Activated naive CD4-positive, alpha-beta T cell treated with anti-CD3 and anti-CD28 coated beads for 36 hours (primary cell): Measurements from ENCODE around the gene HDAC7. TPM values are rescaled to one million over a fixed set of nuclear protein-coding genes. Genes with fewer than 3 reads are reported as not detected.

Experiments used
- CTCF ChIA-PET: fragments of 350-600 bp; sonication (Branson Sonifier 250); formaldehyde crosslinking; loops from one replicate; lab custom pipeline; 2021; ENCODE audit warnings: antibody characterized with exemption; lab: Charles Lee
- DNase-seq: peaks from one replicate; pipeline ENCODE4 v3.0.0-alpha.2; 2020
- H3K27ac Mint-ChIP-seq: one replicate; pipeline ENCODE4 v1.8.0; 2021; ENCODE audit warnings: mild to moderate bottlenecking, mixed read lengths
- H3K27me3 Mint-ChIP-seq: one replicate; pipeline ENCODE4 v1.8.0; 2021; ENCODE audit warnings: low read depth, mixed read lengths
- H3K36me3 Mint-ChIP-seq: one replicate; pipeline ENCODE4 v1.8.0; 2021; ENCODE audit warnings: low read depth, mixed read lengths
- H3K4me1 Mint-ChIP-seq: one replicate; pipeline ENCODE4 v1.8.0; 2021; ENCODE audit warnings: low read depth, mixed read lengths
- H3K4me3 Mint-ChIP-seq: one replicate; pipeline ENCODE4 v1.8.0; 2021; ENCODE audit warnings: mild to moderate bottlenecking, moderate library complexity, mixed read lengths
- H3K9me3 Mint-ChIP-seq: one replicate; pipeline ENCODE4 v1.8.0; 2021; ENCODE audit warnings: mixed read lengths
- intact Hi-C: fragments of 100-400 bp; cut with micrococcal nuclease; formaldehyde crosslinking; loops from one replicate; pipeline ENCODE4 v1.15.1; 2023
- total RNA-seq, 2 experiments: library from RNA; stranded (reverse); gene quantifications; one replicate each; pipeline ENCODE4 v1.2.3, GENCODE V29; 2021

The HDAC7 gene
- total RNA-seq, 2 experiments from 2014 or later, result 272 to 289 TPM

DNA sequence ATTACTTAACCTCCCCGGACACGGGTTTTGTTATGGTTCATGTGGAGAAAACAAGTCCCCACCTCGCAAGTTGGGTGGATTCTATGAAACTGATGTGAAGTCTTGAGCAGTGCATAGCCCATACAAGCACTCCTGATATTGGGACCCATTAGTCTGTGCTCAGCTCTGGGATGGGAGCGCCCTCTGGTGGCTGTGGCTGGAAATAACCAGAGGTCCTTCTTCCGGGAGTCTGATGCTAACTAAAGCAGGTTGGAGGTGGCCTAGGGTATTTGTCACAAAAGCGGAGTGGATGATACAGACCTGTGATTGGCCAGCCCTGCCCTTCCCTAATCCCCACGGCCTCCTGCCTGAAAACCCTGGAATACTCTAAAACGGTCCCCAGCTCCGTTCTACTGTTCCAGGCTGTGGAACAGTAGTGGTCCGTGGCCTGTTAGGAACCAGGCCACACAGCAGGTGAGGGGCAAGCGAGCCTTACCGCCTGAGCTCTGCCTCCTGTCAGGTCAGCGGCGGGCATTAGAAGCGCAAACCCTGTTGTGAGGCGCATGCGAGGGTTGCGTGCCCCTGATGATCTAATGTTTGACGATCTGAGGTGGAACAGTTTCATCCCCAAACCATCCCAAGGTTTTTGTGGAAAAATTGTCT lies 40.3 kb downstream of the HDAC7 start:
- intact Hi-C loops, result loop anchor here (1.0 to 5.0 kb wide), 5 partner anchors 37 to 184 kb away; partner anchors contain the start of gene TMEM106C
- H3K27ac Mint-ChIP-seq, result peak overlapping the region; percentile 18
- no peak overlapping the region for H3K4me3 Mint-ChIP-seq
- no peaks in the 10 kb centered on the region for H3K27me3 Mint-ChIP-seq
- H3K9me3 Mint-ChIP-seq, result no peaks in the 10 kb centered on the region
- DNase-seq, result peak; percentile 97
- CTCF ChIA-PET, result interaction anchor here (0.6 to 20.0 kb wide), 12 partner anchors 10 to 404 kb away, joined by 3 to 728 read pairs (median 10); partner anchors contain the start of gene CCDC184
- H3K36me3 Mint-ChIP-seq, result peaks cover under 1% of the 10 kb centered on the region
- peaks cover 30% of the 10 kb centered on the region for H3K4me1 Mint-ChIP-seq

- no peak for DNase-seq
- CTCF ChIA-PET, result interaction anchor here (0.6 to 20.0 kb wide), 11 partner anchors 11 to 160 kb away, joined by 3 to 728 read pairs (median 10); no protein-coding TSS in a partner anchor
- Mint-ChIP-seq H3K4me1 (peaks cover 35% of the 10 kb centered on the region), H3K9me3 (no peaks in the 10 kb centered on the region), H3K36me3 (no peaks in the 10 kb centered on the region), H3K4me3 (no peak overlapping the region), H3K27ac (no peak overlapping the region), H3K27me3 (no peaks in the 10 kb centered on the region)
- intact Hi-C loops, result loop anchor here (1.0 to 5.0 kb wide), 5 partner anchors 37 to 184 kb away; partner anchors contain the start of gene TMEM106C
Observed at GRCh38 chr12:47778881-47779280, 40.8 kb downstream of the HDAC7 start.

GRCh38 chr12:47777741-47778558 lies 41.8 kb downstream of the HDAC7 start:
- H3K36me3 Mint-ChIP-seq, result no peaks in the 10 kb centered on the region
- H3K27ac Mint-ChIP-seq, result no peak overlapping the region
- CTCF ChIA-PET, result interaction anchor here (0.6 to 20.0 kb wide), 13 partner anchors 8 to 111 kb away, joined by 3 to 728 read pairs (median 10); partner anchors contain the start of gene ENDOU
- intact Hi-C loops, result loop anchor here (5.0 kb wide), 1 partner anchor 126 kb away; no protein-coding TSS in a partner anchor
- DNase-seq, result no peak
- H3K4me1 Mint-ChIP-seq, result peaks cover 35% of the 10 kb centered on the region
- no peaks in the 10 kb centered on the region for H3K9me3 Mint-ChIP-seq
- H3K27me3 Mint-ChIP-seq, result no peaks in the 10 kb centered on the region
- no peak overlapping the region for H3K4me3 Mint-ChIP-seq

- Mint-ChIP-seq H3K36me3 (no peaks in the 10 kb centered on the region), H3K4me3 (no peak overlapping the region), H3K9me3 (no peaks in the 10 kb centered on the region), H3K27ac (no peak overlapping the region), H3K27me3 (no peaks in the 10 kb centered on the region), H3K4me1 (peaks cover 35% of the 10 kb centered on the region)
- intact Hi-C loops, result loop anchor here (5.0 kb wide), 1 partner anchor 125 kb away; no protein-coding TSS in a partner anchor
- CTCF ChIA-PET, result interaction anchor here (0.6 to 20.0 kb wide), 12 partner anchors 9 to 61 kb away, joined by 3 to 728 read pairs (median 7); partner anchors contain the start of gene ENDOU
- DNase-seq, result no peak
Observed at GRCh38 chr12:47777151-47777550, 42.6 kb downstream of the HDAC7 start.

- Mint-ChIP-seq H3K4me3 (no peak overlapping the region), H3K27ac (no peak overlapping the region), H3K4me1 (peaks cover 35% of the 10 kb centered on the region), H3K27me3 (no peaks in the 10 kb centered on the region), H3K9me3 (no peaks in the 10 kb centered on the region), H3K36me3 (no peaks in the 10 kb centered on the region)
- intact Hi-C loops, result loop anchor here (5.0 kb wide), 1 partner anchor 124 kb away; no protein-coding TSS in a partner anchor
- no peak for DNase-seq
- CTCF ChIA-PET, result interaction anchor here (0.8 to 20.0 kb wide), 13 partner anchors 8 to 61 kb away, joined by 3 to 728 read pairs (median 7); partner anchors contain the start of genes ENDOU and RAPGEF3
Observed at GRCh38 chr12:47776471-47777143, 43.1 kb downstream of the HDAC7 start.

GRCh38 chr12:47775100-47775911 lies 44.4 kb downstream of the HDAC7 start:
- peak overlapping the region; percentile 5 for H3K27ac Mint-ChIP-seq
- intact Hi-C loops, result loop anchor here (5.0 kb wide), 1 partner anchor 123 kb away; no protein-coding TSS in a partner anchor
- CTCF ChIA-PET, result interaction anchor here (0.6 to 20.0 kb wide), 11 partner anchors 7 to 1831 kb away, joined by 3 to 728 read pairs (median 7); partner anchors contain the start of genes ENDOU, RAPGEF3 and RPAP3
- H3K36me3 Mint-ChIP-seq, result no peaks in the 10 kb centered on the region
- no peak for DNase-seq
- H3K27me3 Mint-ChIP-seq, result no peaks in the 10 kb centered on the region
- H3K4me3 Mint-ChIP-seq, result no peak overlapping the region
- H3K4me1 Mint-ChIP-seq, result peaks cover 35% of the 10 kb centered on the region
- no peaks in the 10 kb centered on the region for H3K9me3 Mint-ChIP-seq

DNA sequence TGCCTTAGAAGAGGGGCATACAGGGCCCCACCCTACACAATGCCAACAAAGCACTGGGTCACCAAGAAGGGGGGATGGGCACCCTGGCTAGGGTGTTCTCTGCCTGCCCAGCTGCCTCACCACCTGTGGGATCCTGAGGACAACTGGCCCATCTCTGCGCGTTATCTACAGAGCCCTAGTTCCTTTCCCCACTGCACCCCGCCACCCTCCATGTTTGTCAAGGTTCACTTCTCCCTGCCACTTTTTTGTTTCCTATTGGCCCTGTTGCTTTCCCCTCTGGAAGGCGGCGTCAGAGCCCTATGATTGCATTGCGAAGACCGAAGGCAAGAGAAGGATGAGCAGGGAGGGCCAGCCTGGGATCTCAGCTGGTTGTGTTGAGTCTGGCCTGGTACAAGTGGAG lies 45.0 kb downstream of the HDAC7 start:
- no peak for DNase-seq
- Mint-ChIP-seq H3K36me3 (no peaks in the 10 kb centered on the region), H3K27ac (no peak overlapping the region), H3K4me3 (peak overlapping the region; percentile 90), H3K9me3 (no peaks in the 10 kb centered on the region), H3K27me3 (no peaks in the 10 kb centered on the region), H3K4me1 (peaks cover 35% of the 10 kb centered on the region)
- CTCF ChIA-PET, result interaction anchor here (0.6 to 20.0 kb wide), 11 partner anchors 6 to 1831 kb away, joined by 3 to 728 read pairs (median 6); partner anchors contain the start of gene ENDOU
- intact Hi-C loops, result loop anchor here (5.0 kb wide), 1 partner anchor 122 kb away; no protein-coding TSS in a partner anchor

- CTCF ChIA-PET, result interaction anchor here (1.1 to 20.0 kb wide), 11 partner anchors 14 to 63 kb away, joined by 3 to 728 read pairs (median 7); no protein-coding TSS in a partner anchor
- intact Hi-C loops, result loop anchor here (1.0 to 2.0 kb wide), 2 partner anchors 34 to 67 kb away; partner anchors contain the start of gene RPAP3
- H3K9me3 Mint-ChIP-seq, result no peaks in the 10 kb centered on the region
- no peak overlapping the region for H3K27ac Mint-ChIP-seq
- no peaks in the 10 kb centered on the region for H3K36me3 Mint-ChIP-seq
- H3K4me3 Mint-ChIP-seq, result peak overlapping the region; percentile 90
- no peak for DNase-seq
- H3K27me3 Mint-ChIP-seq, result no peaks in the 10 kb centered on the region
- peaks cover 30% of the 10 kb centered on the region for H3K4me1 Mint-ChIP-seq
Observed at GRCh38 chr12:47773858-47774580, 45.7 kb downstream of the HDAC7 start.

DNA sequence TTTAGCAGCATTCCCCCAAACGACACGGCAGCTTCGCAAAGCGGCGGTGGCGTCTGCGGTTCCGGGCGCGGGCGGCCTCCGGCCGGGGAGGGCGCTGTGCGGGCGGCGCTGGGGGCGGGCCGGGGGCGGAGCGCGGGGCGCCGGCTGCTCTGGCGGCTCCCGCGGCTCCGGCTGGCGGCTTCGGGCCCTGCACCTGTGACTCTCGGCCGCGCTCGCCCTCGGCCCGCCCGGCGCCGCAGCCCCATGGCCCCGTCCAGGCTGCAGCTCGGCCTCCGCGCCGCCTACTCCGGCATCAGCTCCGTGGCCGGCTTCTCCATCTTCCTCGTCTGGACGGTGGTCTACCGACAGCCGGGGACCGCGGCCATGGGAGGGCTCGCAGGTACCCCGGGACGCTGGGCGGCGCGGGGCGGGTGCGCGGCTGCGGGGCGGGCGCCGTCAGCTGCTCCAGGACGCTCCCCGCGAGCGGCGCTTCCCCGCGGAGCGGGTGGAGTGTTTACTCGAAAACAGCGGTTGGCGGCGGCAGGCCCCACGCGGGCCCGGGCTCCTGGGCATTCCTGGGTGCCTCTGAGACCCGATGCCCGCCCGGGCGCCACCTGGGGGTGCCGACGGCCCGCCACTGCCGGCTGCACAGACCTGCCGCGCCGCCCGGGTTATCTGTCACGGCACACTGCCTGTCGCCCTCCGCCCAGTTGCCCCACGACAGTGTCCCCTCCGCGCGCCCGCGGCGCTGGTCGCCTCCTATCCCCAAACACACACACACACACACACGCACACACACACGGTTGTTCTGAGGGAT lies 46.4 kb downstream of the HDAC7 start, which contains the start of gene SLC48A1:
Gene SLC48A1 (plus strand): TSS at position 177 of the 796 bp plus-strand sequence. CDS start 67 bp downstream, at position 244.
- intact Hi-C loops, result loop anchor here (1.0 to 2.0 kb wide), 2 partner anchors 35 to 66 kb away; partner anchors contain the start of gene RPAP3
- peak; percentile 79 for DNase-seq
- peak within 1 kb of the TSS; percentile 13 for H3K27ac Mint-ChIP-seq

More for the DNA sequence above, 46.4 kb downstream of the HDAC7 start, which contains the start of gene SLC48A1:
- CTCF ChIA-PET, result interaction anchor here (0.9 to 20.0 kb wide), 16 partner anchors 9 to 122 kb away, joined by 3 to 728 read pairs (median 5); no protein-coding TSS in a partner anchor
- peaks cover 28% of the 10 kb centered on the region for H3K4me1 Mint-ChIP-seq
- H3K27me3 Mint-ChIP-seq, result no peaks in the 10 kb centered on the region
- no peaks in the 10 kb centered on the region for H3K9me3 Mint-ChIP-seq
- H3K4me3 Mint-ChIP-seq, result peak within 1 kb of the TSS; percentile 90
- no peaks in the 10 kb centered on the region for H3K36me3 Mint-ChIP-seq
